Muscle of leg (tissue), 11 donors: Measurements from ENCODE around the gene RASA3. TPM values are rescaled to one million over a fixed set of nuclear protein-coding genes. Genes with fewer than 3 reads are reported as not detected.
"Not testable (repeated sequence)": the region's sequence is repeated elsewhere in the genome, so short reads cannot be mapped to it uniquely, and the experiment has no call there.

Experiments used
- DNase-seq: peaks from one replicate; pipeline ENCODE4 v3.0.0; 2013
- H3K27ac ChIP-seq: one replicate; pipeline ENCODE4 v1.5.1; 2013; ENCODE audit warnings: mild to moderate bottlenecking, low read length, control low read depth
- H3K27me3 ChIP-seq: one replicate; pipeline ENCODE4 v1.6.1; 2013; ENCODE audit warnings: low read length; ENCODE audit not compliant: control insufficient read depth, insufficient read depth
- H3K36me3 ChIP-seq: one replicate; pipeline ENCODE4 v1.6.1; 2013; ENCODE audit warnings: low read length; ENCODE audit not compliant: control insufficient read depth, insufficient read depth
- H3K4me1 ChIP-seq: one replicate; pipeline ENCODE4 v1.6.1; 2013; ENCODE audit warnings: low read length; ENCODE audit not compliant: control insufficient read depth, insufficient read depth
- H3K4me3 ChIP-seq: one replicate; pipeline ENCODE4 v1.5.1; 2013; ENCODE audit warnings: low read length, control low read depth
- H3K9me3 ChIP-seq: replicated peaks from 2 replicates; pipeline ENCODE4 v1.6.1; 2013; ENCODE audit warnings: low read depth, low read length; ENCODE audit not compliant: control insufficient read depth
- WGBS: methylation state at CpG from one replicate; pipeline ENCODE4 v1.1.5; 2013; ENCODE audit warnings: missing lambda C conversion rate; ENCODE audit not compliant: insufficient coverage; 5-methylcytosine and 5-hydroxymethylcytosine counted together
- polyA plus RNA-seq, 8 donors: library from polyadenylated mRNA; unstranded; fragments of 120-200 nt; gene quantifications; one replicate each; pipeline versions ENCODE4 v1.2.1 to v1.2.3, GENCODE V29; 2013; ENCODE audit warnings: inconsistent platforms in 1 of 8, low replicate concordance in 1 of 8; ENCODE audit not compliant: insufficient read length in 8 of 8, insufficient read depth in 1 of 8
- total RNA-seq: library from RNA; stranded (reverse); fragments of 120-200 nt; gene quantifications from one replicate; pipeline ENCODE4 v1.2.4, GENCODE V29; 2013

The RASA3 gene
- total and polyA plus RNA-seq, 9 donors = 15.9 to 27.2 (median 21.6) TPM

DNA sequence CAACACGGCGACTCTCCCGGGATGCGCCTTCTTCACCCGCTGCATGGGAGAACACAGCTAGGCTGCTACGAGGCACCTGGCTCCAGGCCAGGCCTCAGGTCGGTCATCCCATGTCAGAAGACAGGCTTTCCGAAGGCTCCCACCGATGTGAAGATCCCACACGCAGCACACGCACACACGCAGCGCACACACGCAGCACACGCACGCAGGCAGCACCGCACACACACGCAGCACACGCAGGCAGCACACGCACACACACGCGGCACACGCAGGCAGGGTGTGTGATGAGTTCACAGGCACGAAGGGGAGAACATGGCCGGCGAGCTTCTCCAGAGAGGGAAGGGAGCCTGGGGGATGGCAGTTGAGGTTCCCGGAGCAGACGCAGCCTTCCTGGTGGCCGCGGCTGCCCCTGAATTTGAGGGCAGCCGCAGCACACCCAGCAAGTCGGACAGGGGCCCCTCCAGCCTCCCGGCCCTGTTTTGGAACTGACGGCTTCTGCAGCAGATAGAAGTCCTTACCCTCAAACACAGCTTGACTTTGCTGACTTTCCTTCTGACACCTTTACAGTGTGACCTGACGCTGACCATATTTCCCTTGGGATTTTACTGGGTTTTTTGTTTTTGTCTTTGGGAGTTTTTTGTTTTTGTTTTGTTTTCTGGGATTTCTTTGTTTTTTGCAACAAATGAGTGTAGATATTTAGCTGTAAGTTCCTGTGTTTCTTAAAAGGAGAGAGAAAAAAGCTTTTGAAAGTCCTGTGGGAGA lies 55.9 kb downstream of the RASA3 start:
- no peak for DNase-seq
- Histone ChIP-seq H3K27me3 (no peaks in the 10 kb centered on the region), H3K4me1 (peaks cover 51% of the 10 kb centered on the region), H3K4me3 (no peak overlapping the region), H3K9me3 (no peaks in the 10 kb centered on the region), H3K27ac (no peak overlapping the region), H3K36me3 (peaks cover 34% of the 10 kb centered on the region)
- 86% methylated on average over 28 of the region's 35 CpGs for WGBS

DNA sequence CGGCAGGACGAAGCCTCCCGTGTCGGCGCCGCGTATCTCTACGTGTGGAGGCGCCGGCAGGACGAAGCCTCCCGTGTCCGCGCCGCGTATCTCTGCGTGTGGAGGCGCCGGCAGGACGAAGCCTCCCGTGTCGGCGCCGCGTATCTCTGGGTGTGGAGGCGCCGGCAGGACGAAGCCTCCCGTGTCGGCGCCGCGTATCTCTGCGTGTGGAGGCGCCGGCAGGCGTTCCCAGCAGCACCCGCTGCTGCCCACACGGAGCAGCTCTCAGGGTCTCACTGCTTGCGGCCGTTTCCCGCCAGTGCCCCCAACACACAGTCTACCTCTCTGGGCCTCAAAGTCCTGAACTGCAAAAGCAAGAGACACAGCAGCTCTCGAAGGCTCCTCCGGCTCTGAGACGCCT lies 56.6 kb downstream of the RASA3 start:
- H3K27ac ChIP-seq, H3K9me3 ChIP-seq, H3K27me3 ChIP-seq, DNase-seq, H3K4me3 ChIP-seq: not testable (repeated sequence)
- Histone ChIP-seq H3K36me3 (peaks cover 38% of the 10 kb centered on the region), H3K4me1 (peaks cover 47% of the 10 kb centered on the region)
- 97% methylated on average over 27 of the region's 45 CpGs for WGBS

DNA sequence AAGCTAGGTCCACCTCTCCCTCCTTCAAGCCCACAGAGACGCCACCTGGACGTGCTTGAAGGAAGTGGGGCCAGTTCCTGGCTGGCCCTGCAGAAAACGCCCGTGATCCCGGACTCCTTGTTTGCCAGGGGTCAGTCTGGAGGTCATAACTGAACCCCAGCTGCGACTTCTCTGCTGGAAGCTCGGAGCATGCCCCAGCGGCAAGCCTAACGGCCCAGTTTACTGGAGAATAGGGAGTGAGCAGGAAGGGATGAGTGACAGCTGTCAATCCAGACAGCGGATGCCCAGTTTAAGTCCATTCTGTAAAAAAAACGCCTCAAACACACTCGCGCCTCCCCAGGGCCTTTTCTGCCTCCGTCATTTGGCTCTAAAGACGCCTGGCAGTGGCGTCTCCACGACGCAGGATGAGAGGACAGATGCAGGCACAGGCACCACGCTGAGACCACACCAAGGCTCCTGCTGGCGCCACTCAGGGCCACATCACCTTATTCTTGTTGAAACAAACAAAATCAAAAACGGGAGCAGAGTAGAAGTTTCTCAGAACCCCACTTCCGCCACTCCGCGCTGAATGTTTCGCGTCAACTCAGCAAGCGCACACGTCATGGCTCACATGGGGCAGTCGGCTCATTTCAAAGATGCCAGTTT lies 57.6 kb downstream of the RASA3 start:
- H3K27ac ChIP-seq = peak overlapping the region; percentile 67
- H3K36me3 ChIP-seq = peaks cover 38% of the 10 kb centered on the region
- H3K4me3 ChIP-seq = no peak overlapping the region
- 77% methylated on average over 24 of the region's 29 CpGs for WGBS
- H3K9me3 ChIP-seq = no peaks in the 10 kb centered on the region
- DNase-seq = no peak
- peaks cover 43% of the 10 kb centered on the region for H3K4me1 ChIP-seq
- H3K27me3 ChIP-seq = no peaks in the 10 kb centered on the region

DNA sequence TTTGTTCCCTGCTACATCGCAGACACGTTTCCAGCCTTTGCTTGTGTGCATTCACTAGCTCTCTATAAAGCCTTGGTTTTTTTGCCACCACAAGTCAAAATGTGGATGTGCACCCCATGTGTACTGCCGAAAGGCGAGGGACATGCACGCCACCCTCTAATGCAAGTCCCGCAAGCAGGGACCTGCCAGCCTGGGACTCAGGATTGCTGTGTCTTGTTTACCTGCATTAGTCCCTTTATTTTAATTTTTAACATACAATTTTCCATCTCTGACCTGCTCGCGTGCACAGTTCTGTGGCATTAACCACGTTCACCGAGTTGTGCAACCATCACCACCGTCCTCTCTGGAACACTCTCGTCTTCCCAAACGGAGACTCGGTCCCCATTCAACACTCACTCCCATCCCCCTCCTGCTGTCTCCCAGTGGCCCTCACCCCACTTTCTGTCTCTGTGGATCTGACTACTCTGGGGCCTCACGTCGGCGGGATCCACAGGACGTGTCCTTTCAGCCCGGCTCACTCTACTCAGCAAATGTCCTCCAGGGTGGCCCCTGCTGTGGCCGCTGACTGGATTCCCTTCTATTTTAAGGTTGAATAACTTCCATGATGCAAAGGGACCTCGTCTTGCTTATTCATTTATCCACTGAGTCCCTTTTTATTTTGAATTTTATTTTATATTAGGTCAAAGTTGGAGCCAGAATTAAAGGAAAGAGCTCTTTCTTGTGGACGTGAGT lies 58.4 kb downstream of the RASA3 start:
- H3K4me3 ChIP-seq = no peak overlapping the region
- peak; percentile 52 for DNase-seq
- H3K9me3 ChIP-seq = no peaks in the 10 kb centered on the region
- H3K27ac ChIP-seq = peak overlapping the region; percentile 67
- WGBS = 81% methylated on average over 20 of the region's 22 CpGs
- peaks cover 39% of the 10 kb centered on the region for H3K4me1 ChIP-seq
- no peaks in the 10 kb centered on the region for H3K27me3 ChIP-seq
- peaks cover 38% of the 10 kb centered on the region for H3K36me3 ChIP-seq

DNA sequence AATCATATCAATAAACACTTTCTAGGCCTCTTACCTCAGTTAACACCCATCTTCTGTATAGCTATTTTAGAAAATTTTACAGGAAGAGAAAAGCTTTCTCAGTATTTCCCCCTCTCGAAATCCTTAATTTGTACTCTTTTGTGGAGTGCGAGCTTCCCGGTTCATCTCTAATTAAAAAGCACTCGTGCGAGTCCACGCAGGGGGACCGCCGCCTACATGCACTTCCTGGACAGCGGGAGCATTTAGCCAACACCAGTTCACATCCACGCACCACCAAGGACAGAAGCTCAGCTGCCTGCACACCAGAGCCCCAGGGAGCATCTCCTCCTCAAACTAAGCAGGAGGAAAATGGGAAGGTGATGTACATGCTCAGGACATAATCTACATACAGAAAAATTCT lies 60.0 kb downstream of the RASA3 start:
- Histone ChIP-seq H3K36me3 (peaks cover 40% of the 10 kb centered on the region), H3K27ac (no peak overlapping the region), H3K27me3 (no peaks in the 10 kb centered on the region), H3K9me3 (no peaks in the 10 kb centered on the region), H3K4me3 (no peak overlapping the region), H3K4me1 (peaks cover 40% of the 10 kb centered on the region)
- WGBS = 67% methylated on average over 5 of the region's 10 CpGs
- no peak for DNase-seq

DNA sequence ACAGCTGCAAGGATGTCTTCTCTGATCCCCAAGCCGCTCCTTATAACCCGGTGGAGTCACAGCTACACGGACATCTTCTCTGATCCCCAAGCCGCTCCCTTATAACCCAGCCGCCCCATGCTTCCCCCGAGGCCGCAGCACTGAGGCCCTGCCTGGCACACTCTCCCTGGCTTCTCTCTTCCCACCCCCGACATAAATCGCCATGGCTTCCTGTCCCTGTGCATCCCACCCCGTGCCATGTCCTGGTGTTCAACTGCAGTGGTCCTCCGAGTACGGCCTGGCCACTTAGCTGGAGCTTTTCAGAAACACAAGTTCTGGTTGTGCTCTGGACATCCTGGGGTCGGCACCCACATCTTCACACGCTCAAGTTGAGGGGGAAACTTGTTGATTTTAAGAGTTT lies 60.4 kb downstream of the RASA3 start:
- peaks cover 40% of the 10 kb centered on the region for H3K36me3 ChIP-seq
- no peak overlapping the region for H3K27ac ChIP-seq
- peaks cover 39% of the 10 kb centered on the region for H3K4me1 ChIP-seq
- H3K4me3 ChIP-seq = no peak overlapping the region
- H3K27me3 ChIP-seq = no peaks in the 10 kb centered on the region
- 71% methylated on average over 10 of the region's 14 CpGs for WGBS
- H3K9me3 ChIP-seq = no peaks in the 10 kb centered on the region
- DNase-seq = no peak

- Histone ChIP-seq H3K27ac (no peak overlapping the region), H3K36me3 (peaks cover 36% of the 10 kb centered on the region), H3K9me3 (no peaks in the 10 kb centered on the region), H3K4me1 (peaks cover 43% of the 10 kb centered on the region), H3K4me3 (no peak overlapping the region), H3K27me3 (no peaks in the 10 kb centered on the region)
- WGBS = 80% methylated on average over 9 of the region's 10 CpGs
- no peak for DNase-seq
Observed at GRCh38 chr13:114071410-114071809, 61.0 kb downstream of the RASA3 start.

DNA sequence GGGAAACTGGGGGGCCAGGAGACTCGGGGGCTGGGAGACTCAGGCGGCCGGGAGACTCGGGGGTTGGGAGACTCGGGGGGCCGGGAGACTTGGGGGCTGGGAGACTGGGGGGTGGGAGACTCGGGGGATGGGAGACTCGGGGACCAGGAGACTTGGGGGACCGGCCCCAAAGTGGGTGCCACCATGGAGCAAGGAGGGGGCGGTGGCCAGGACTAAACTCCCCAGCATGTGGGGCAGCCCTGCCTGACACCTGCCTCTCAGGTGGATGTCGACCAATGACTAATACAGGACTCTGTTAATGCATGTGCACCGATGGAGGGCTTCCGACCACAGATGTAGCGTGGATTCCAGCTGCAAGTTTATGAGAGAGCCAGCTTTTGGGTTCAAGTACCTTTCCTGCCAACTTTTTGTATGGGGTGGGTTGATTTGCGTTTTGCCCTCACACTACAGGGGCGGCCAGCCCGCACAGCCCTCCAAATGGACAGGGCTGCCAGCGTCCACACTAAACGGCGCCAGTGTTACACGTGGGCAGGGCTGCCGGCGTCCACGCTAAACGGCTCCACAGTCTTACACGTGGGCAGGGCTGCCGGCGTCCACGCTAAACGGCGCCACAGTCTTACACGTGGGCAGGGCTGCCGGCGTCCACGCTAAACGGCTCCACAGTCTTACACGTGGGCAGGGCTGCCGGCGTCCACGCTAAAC lies 62.2 kb downstream of the RASA3 start:
- WGBS = 97% methylated on average over 21 of the region's 40 CpGs
- Histone ChIP-seq H3K4me1 (peaks cover 55% of the 10 kb centered on the region), H3K27ac (no peak overlapping the region), H3K27me3 (no peaks in the 10 kb centered on the region), H3K9me3 (no peaks in the 10 kb centered on the region), H3K4me3 (no peak overlapping the region), H3K36me3 (peaks cover 32% of the 10 kb centered on the region)
- no peak for DNase-seq

- peaks cover 56% of the 10 kb centered on the region for H3K4me1 ChIP-seq
- no peaks in the 10 kb centered on the region for H3K27me3 ChIP-seq
- DNase-seq = no peak
- peaks cover 24% of the 10 kb centered on the region for H3K36me3 ChIP-seq
- WGBS = 47% methylated on average over 7 of the region's 32 CpGs
- H3K27ac ChIP-seq = peak overlapping the region; percentile 99
- H3K9me3 ChIP-seq = no peaks in the 10 kb centered on the region
- no peak overlapping the region for H3K4me3 ChIP-seq
Observed at GRCh38 chr13:114069376-114070097, 62.9 kb downstream of the RASA3 start.
